Fibroblast of the conjunctiva (primary cell): ENCODE data around the gene DUOX1.
A peak's percentile ranks its signal among the peaks of the same experiment; 100 is the strongest.

Source experiments
- DNase-seq: peaks from one replicate; pipeline ENCODE4 v3.0.0-alpha.2; 2010; ENCODE audit warnings: low read depth

Gene DUOX1

GRCh38 chr15:45106002-45106790, 23.6 kb upstream of the DUOX1 start:
- no peak for DNase-seq

GRCh38 chr15:45107941-45108630, 21.7 kb upstream of the DUOX1 start:
- no peak for DNase-seq

- no peak for DNase-seq
These were observed 19.5 kb upstream of the DUOX1 start for GRCh38 chr15:45110256-45110820.

- DNase-seq, result no peak
These were observed 18.2 kb upstream of the DUOX1 start for GRCh38 chr15:45111390-45112142.

- no peak for DNase-seq
These were observed 17.6 kb upstream of the DUOX1 start for GRCh38 chr15:45112143-45112590.

GRCh38 chr15:45112591-45113379, 17.0 kb upstream of the DUOX1 start:
- no peak for DNase-seq

- DNase-seq, result no peak
These were observed 16.3 kb upstream of the DUOX1 start for GRCh38 chr15:45113380-45113990.

- DNase-seq, result no peak
These were observed 15.6 kb upstream of the DUOX1 start, which contains the start of the genes DUOX2 and DUOXA2 for GRCh38 chr15:45114076-45114750. Gene DUOX2 (minus strand): TSS chr15:45114172. CDS start chr15:45113411, 761 bp downstream. Gene DUOXA2 (plus strand): TSS chr15:45114326. CDS start chr15:45114606, 280 bp downstream.

- DNase-seq, result no peak
These were observed 15.1 kb upstream of the DUOX1 start for GRCh38 chr15:45114751-45115085.

GRCh38 chr15:45115312-45115820, 14.4 kb upstream of the DUOX1 start:
- no peak for DNase-seq

GRCh38 chr15:45116006-45116481, 13.8 kb upstream of the DUOX1 start:
- DNase-seq, result no peak

- DNase-seq, result no peak
These were observed 13.1 kb upstream of the DUOX1 start for GRCh38 chr15:45116482-45117307.

GRCh38 chr15:45117308-45118130, 12.3 kb upstream of the DUOX1 start:
- no peak for DNase-seq

GRCh38 chr15:45118131-45118588, 11.6 kb upstream of the DUOX1 start:
- DNase-seq, result peak; percentile 78

GRCh38 chr15:45118996-45119395, 10.8 kb upstream of the DUOX1 start:
- no peak for DNase-seq

GRCh38 chr15:45120081-45120972, 9.5 kb upstream of the DUOX1 start:
- no peak for DNase-seq

- no peak for DNase-seq
These were observed 8.8 kb upstream of the DUOX1 start for GRCh38 chr15:45121020-45121419.
